Activated B cell treated with CpG ODN at 0.5 μM for 24 hours (primary cell): ENCODE measurements around the gene SUN2. TPM values are rescaled to one million over a fixed set of nuclear protein-coding genes. Genes with fewer than 3 reads are reported as not detected.

ENCODE experiments used
- ATAC-seq: fragments of 200-7000 bp; cut with Tn5 transposase; one replicate; pipeline ENCODE4 v1.10.0; 2021; ENCODE audit warnings: low read depth, mild to moderate bottlenecking, moderate library complexity
- CTCF ChIA-PET: fragments of 350-600 bp; sonication (Branson Sonifier 250); formaldehyde crosslinking; loops from one replicate; lab custom pipeline; 2021; ENCODE audit warnings: antibody characterized with exemption; lab: Charles Lee
- POLR2A ChIA-PET: fragments of 350-600 bp; sonication (Branson Sonifier 250); formaldehyde crosslinking; loops from one replicate; lab custom pipeline; 2021; ENCODE audit warnings: antibody characterized with exemption; lab: Charles Lee
- DNase-seq: peaks from one replicate; pipeline ENCODE4 v3.0.0; 2022
- H3K27ac Mint-ChIP-seq: one replicate; pipeline ENCODE4 v1.8.0; 2020; ENCODE audit warnings: mixed read lengths
- H3K27me3 Mint-ChIP-seq: one replicate; pipeline ENCODE4 v1.8.0; 2021; ENCODE audit warnings: mixed read lengths
- H3K36me3 Mint-ChIP-seq: one replicate; pipeline ENCODE4 v1.8.0; 2021; ENCODE audit warnings: low read depth, mixed read lengths
- H3K4me1 Mint-ChIP-seq: one replicate; pipeline ENCODE4 v1.8.0; 2021; ENCODE audit warnings: mixed read lengths
- H3K4me3 Mint-ChIP-seq: one replicate; pipeline ENCODE4 v1.8.0; 2020; ENCODE audit warnings: mild to moderate bottlenecking, mixed read lengths
- H3K9me3 Mint-ChIP-seq: one replicate; pipeline ENCODE4 v1.8.0; 2020; ENCODE audit warnings: mixed read lengths
- CTCF ChIP-seq: fragments of 200-600 bp; IDR thresholded peaks from one replicate; pipeline ENCODE4 v1.8.0; 2022; ENCODE audit warnings: antibody characterized with exemption, mild to moderate bottlenecking
- intact Hi-C: fragments of 100-400 bp; cut with micrococcal nuclease; formaldehyde crosslinking; loops from one replicate; pipeline ENCODE4 v1.15.1; 2024
- total RNA-seq: library from RNA; stranded (reverse); gene quantifications from 2 replicates; pipeline ENCODE4 v1.2.3, GENCODE V29; 2022

The SUN2 gene
- total RNA-seq, 1 donor from 2014 or later = 146 TPM

GRCh38 chr22:38697425-38698089 lies 58.2 kb downstream of the SUN2 start:
- intact Hi-C loops = no loop called here
- Mint-ChIP-seq H3K27ac (peak overlapping the region; percentile 27), H3K4me1 (peaks cover 70% of the 10 kb centered on the region), H3K36me3 (peaks cover 38% of the 10 kb centered on the region), H3K4me3 (peak overlapping the region; percentile 30), H3K9me3 (no peaks in the 10 kb centered on the region), H3K27me3 (no peaks in the 10 kb centered on the region)
- no peak for TF ChIP-seq CTCF
- no peak for DNase-seq
- ChIA-PET CTCF (interaction anchor here (0.9 kb wide), 1 partner anchor 69 kb away, joined by 3 read pairs; no protein-coding TSS in a partner anchor), POLR2A (interaction anchor here (1.0 to 3.4 kb wide), 3 partner anchors 9 to 16 kb away, joined by 3 to 23 read pairs (median 5); partner anchors contain the start of gene TOMM22)
- ATAC-seq = no peak

DNA sequence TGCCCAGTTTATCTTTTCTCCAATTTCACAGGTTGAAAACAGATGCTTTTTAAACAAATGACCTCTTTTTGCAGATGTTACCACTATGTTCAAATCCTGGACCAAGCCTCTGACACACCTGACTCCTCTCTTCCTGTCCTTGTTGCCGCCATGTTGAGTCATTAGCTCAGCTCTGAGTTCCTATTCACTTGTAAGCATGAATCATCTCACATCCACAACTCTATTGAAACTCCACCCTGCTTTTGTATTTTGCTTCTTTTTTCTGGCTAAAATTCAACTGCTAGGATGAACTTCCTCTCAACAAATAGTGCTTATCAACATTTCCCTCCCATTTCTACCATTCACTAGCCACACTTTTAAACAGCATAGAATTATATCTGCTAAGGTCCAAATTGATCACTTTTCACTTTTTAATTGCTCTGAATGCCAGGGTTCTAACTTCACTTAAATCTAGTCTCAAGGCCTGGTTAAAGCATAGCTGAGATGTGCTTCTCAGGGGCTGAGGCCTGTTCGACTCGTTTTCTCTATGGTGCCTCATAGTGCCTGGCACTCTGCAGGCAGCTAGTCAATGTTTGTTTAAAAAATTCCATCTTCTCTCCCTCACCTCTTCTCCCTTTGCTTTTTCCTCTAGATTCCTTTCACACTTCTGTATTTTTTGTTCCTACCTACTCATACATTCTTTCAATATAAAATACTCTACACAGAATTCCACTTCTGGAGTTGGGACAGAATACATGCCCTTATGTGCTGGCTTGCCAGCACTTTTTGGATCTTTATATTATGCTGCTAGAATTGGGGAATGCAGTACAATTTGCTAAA lies 59.0 kb downstream of the SUN2 start:
- DNase-seq (no peak), ATAC-seq (no peak)
- H3K9me3 Mint-ChIP-seq = no peaks in the 10 kb centered on the region
- peaks cover 68% of the 10 kb centered on the region for H3K4me1 Mint-ChIP-seq
- H3K36me3 Mint-ChIP-seq = peaks cover 43% of the 10 kb centered on the region
- intact Hi-C loops = no loop called here
- H3K4me3 Mint-ChIP-seq = no peak overlapping the region
- TF ChIP-seq CTCF = no peak
- H3K27ac Mint-ChIP-seq = peak overlapping the region; percentile 27
- no peaks in the 10 kb centered on the region for H3K27me3 Mint-ChIP-seq
- ChIA-PET POLR2A (interaction anchor here (0.9 to 2.1 kb wide), 3 partner anchors 9 to 15 kb away, joined by 3 to 5 read pairs (median 3); partner anchors contain the start of genes GTPBP1 and TOMM22), CTCF (interaction anchor here (0.9 kb wide), 1 partner anchor 69 kb away, joined by 3 read pairs; no protein-coding TSS in a partner anchor)

GRCh38 chr22:38694940-38695339 lies 60.9 kb downstream of the SUN2 start:
- no peak overlapping the region for H3K27ac Mint-ChIP-seq
- no peaks in the 10 kb centered on the region for H3K27me3 Mint-ChIP-seq
- no peaks in the 10 kb centered on the region for H3K9me3 Mint-ChIP-seq
- H3K4me1 Mint-ChIP-seq = peaks cover 58% of the 10 kb centered on the region
- intact Hi-C loops = no loop called here
- H3K4me3 Mint-ChIP-seq = no peak overlapping the region
- CTCF ChIA-PET = no interaction called here
- no peak for TF ChIP-seq CTCF
- peaks cover 46% of the 10 kb centered on the region for H3K36me3 Mint-ChIP-seq
- POLR2A ChIA-PET = no interaction called here
- ATAC-seq = no peak
- no peak for DNase-seq

DNA sequence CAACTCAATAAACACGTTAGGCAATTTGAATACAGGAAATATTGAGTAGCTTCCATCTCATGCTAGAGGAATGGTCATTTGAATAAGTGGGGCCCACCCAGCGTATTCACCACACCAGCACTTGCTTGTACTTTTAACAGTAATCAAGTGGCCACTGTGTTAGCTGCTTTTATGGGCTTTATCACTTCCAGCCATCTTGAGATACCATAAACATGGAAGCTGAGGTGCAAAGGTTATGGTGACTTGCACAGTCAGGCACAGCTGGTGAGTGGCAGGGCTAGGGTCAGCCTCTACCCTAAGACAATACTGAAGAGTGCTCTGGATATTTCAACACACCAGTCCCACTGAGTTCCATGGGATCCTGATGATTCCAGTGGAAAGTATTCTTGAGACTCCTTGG lies 61.7 kb downstream of the SUN2 start:
- intact Hi-C loops = no loop called here
- peaks cover 49% of the 10 kb centered on the region for H3K4me1 Mint-ChIP-seq
- TF ChIP-seq CTCF = no peak
- ATAC-seq = no peak
- H3K27me3 Mint-ChIP-seq = no peaks in the 10 kb centered on the region
- H3K4me3 Mint-ChIP-seq = no peak overlapping the region
- POLR2A ChIA-PET = interaction anchor here (1.5 kb wide), 1 partner anchor 12 kb away, joined by 4 read pairs; the partner anchor contains the start of gene GTPBP1
- peaks cover 53% of the 10 kb centered on the region for H3K36me3 Mint-ChIP-seq
- H3K27ac Mint-ChIP-seq = no peak overlapping the region
- no peak for DNase-seq
- CTCF ChIA-PET = interaction anchor here (0.5 to 1.6 kb wide), 2 partner anchors 12 to 15 kb away, joined by 3 to 6 read pairs; partner anchors contain the start of gene TOMM22
- H3K9me3 Mint-ChIP-seq = no peaks in the 10 kb centered on the region

DNA sequence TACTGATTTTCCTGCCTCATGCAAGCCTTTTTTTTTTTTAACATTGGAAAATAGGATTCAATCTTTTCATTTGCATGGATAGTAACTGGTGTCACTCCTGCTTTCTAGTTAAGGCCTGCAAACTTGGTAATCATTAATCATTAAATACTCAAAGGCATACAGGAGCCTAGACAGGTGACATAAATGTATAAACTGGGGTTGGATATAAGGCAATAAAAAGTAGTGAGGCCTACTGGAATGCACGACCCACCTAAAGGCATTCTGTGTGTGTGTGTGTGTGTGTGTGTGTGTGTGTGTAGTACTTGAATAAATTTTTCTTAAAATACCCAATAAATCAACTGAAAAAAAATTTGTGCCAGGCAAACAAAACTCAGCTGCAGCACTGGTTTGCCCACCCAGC lies 66.1 kb downstream of the SUN2 start:
- POLR2A ChIA-PET = interaction anchor here (0.7 kb wide), 1 partner anchor 10 kb away, joined by 5 read pairs; no protein-coding TSS in a partner anchor
- no peaks in the 10 kb centered on the region for H3K9me3 Mint-ChIP-seq
- H3K4me1 Mint-ChIP-seq = peaks cover 14% of the 10 kb centered on the region

More for the DNA sequence above, 66.1 kb downstream of the SUN2 start:
- H3K27ac Mint-ChIP-seq = no peak overlapping the region
- no peak for TF ChIP-seq CTCF
- peaks cover 70% of the 10 kb centered on the region for H3K36me3 Mint-ChIP-seq
- intact Hi-C loops = no loop called here
- DNase-seq = no peak
- H3K4me3 Mint-ChIP-seq = no peak overlapping the region
- CTCF ChIA-PET = no interaction called here
- no peak for ATAC-seq
- H3K27me3 Mint-ChIP-seq = no peaks in the 10 kb centered on the region
